Muscle of leg (tissue), 11 donors: Measurements from ENCODE around the gene TTC3. TPM values are rescaled to one million over a fixed set of nuclear protein-coding genes. Genes with fewer than 3 reads are reported as not detected.

Experiments
- DNase-seq: peaks from one replicate; pipeline ENCODE4 v3.0.0; 2013
- H3K27ac ChIP-seq: one replicate; pipeline ENCODE4 v1.5.1; 2013; ENCODE audit warnings: mild to moderate bottlenecking, low read length, control low read depth
- H3K27me3 ChIP-seq: one replicate; pipeline ENCODE4 v1.6.1; 2013; ENCODE audit warnings: low read length; ENCODE audit not compliant: control insufficient read depth, insufficient read depth
- H3K36me3 ChIP-seq: one replicate; pipeline ENCODE4 v1.6.1; 2013; ENCODE audit warnings: low read length; ENCODE audit not compliant: control insufficient read depth, insufficient read depth
- H3K4me1 ChIP-seq: one replicate; pipeline ENCODE4 v1.6.1; 2013; ENCODE audit warnings: low read length; ENCODE audit not compliant: control insufficient read depth, insufficient read depth
- H3K4me3 ChIP-seq: one replicate; pipeline ENCODE4 v1.5.1; 2013; ENCODE audit warnings: low read length, control low read depth
- H3K9me3 ChIP-seq: replicated peaks from 2 replicates; pipeline ENCODE4 v1.6.1; 2013; ENCODE audit warnings: low read depth, low read length; ENCODE audit not compliant: control insufficient read depth
- WGBS: methylation state at CpG from one replicate; pipeline ENCODE4 v1.1.5; 2013; ENCODE audit warnings: missing lambda C conversion rate; ENCODE audit not compliant: insufficient coverage; 5-methylcytosine and 5-hydroxymethylcytosine counted together
- polyA plus RNA-seq, 8 donors: library from polyadenylated mRNA; unstranded; fragments of 120-200 nt; gene quantifications; one replicate each; pipeline versions ENCODE4 v1.2.1 to v1.2.3, GENCODE V29; 2013; ENCODE audit warnings: inconsistent platforms in 1 of 8, low replicate concordance in 1 of 8; ENCODE audit not compliant: insufficient read length in 8 of 8, insufficient read depth in 1 of 8
- total RNA-seq: library from RNA; stranded (reverse); fragments of 120-200 nt; gene quantifications from one replicate; pipeline ENCODE4 v1.2.4, GENCODE V29; 2013

Gene TTC3
- total and polyA plus RNA-seq, 9 donors: 86.4 to 202 (median 145) TPM

DNA sequence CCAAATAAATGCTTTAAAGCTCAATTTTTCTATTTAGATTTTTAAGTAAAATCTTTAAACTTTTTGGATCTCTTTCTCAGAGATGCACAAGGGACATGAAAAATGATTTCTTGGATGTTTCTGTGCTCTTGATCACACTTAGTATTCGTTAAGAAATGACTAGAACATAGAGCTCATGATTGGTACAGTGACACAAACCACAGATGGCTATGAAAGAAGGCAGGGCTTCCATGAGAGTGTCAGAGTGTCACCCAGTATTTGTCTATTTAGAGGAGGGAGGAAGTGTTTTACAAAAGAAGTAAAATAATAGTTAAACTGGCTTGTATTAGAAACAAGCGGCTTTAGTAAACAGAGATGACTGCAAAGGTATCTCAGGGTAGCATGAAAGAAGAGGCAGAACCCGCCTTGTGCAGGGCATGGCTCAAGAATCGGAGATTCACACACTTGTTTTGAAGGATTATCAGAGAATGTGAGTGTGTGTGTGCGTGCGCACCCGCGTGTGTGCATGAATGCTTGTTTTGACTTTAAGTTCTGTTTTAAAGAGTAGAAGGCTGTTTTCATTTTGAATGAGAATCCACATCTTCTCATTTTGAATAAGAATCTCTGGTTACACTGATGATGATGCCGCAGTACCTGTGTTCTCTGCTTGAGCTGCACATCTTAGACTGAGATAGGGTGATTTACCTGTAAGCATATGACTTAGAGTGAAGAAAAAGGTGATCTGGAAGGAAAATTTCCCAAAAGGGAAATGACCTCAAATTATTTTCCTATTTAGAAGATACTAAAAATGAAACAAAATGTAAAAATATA is 111.9 kb downstream of the TTC3 start:
- H3K27ac ChIP-seq: no peak overlapping the region
- H3K4me3 ChIP-seq: no peak overlapping the region
- WGBS: 90% methylated on average over 4 of the region's 9 CpGs
- no peaks in the 10 kb centered on the region for H3K4me1 ChIP-seq
- H3K9me3 ChIP-seq: no peaks in the 10 kb centered on the region
- DNase-seq: no peak
- H3K27me3 ChIP-seq: no peaks in the 10 kb centered on the region
- H3K36me3 ChIP-seq: peaks cover 44% of the 10 kb centered on the region

DNA sequence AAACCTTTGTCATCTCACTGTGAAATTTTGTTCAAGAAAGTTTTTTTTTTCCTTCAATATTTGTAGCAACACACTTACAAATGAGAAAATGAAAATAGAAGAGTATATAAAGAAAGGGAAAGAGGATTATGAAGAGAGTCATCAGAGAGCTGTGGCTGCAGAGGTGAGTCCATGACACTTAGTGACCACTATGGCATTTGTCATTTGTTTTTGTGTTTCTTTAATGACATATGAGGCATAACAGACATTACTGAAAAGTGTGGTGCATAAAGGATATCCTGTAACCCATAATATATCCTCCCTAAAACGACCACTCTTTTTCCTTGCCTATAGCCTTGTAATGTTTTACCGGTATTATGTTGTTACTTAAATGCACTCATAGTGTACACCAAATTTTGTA is 113.9 kb downstream of the TTC3 start:
- DNase-seq: no peak
- no peak overlapping the region for H3K27ac ChIP-seq
- H3K4me1 ChIP-seq: no peaks in the 10 kb centered on the region
- no CpG with 5 or more reads among the region's 2 CpGs for WGBS
- no peaks in the 10 kb centered on the region for H3K27me3 ChIP-seq
- H3K9me3 ChIP-seq: no peaks in the 10 kb centered on the region
- H3K36me3 ChIP-seq: peaks cover 43% of the 10 kb centered on the region
- H3K4me3 ChIP-seq: no peak overlapping the region

DNA sequence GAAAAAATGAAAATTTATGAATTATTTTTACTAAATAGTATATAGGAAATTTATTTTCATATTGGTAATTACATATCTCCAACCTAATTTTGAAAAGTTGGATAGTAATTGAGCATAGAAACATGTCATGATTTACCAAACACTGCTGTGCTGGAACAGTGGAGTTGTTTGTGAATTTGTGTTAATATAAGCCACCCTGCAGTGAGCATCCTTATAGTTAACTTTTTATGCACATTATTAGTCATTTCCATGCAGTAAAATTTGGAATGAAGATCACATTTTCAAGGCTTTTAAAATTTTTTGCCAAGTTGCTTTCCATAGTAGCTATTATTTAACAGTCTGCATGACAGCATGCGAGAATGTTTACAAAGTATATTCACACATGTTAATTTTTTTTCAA is 115.8 kb downstream of the TTC3 start:
- Histone ChIP-seq H3K4me1 (no peaks in the 10 kb centered on the region), H3K36me3 (peaks cover 41% of the 10 kb centered on the region), H3K4me3 (no peak overlapping the region), H3K27me3 (no peaks in the 10 kb centered on the region), H3K9me3 (no peaks in the 10 kb centered on the region), H3K27ac (no peak overlapping the region)
- no peak for DNase-seq
- 100% methylated on average over 1 of the region's 1 CpG for WGBS

DNA sequence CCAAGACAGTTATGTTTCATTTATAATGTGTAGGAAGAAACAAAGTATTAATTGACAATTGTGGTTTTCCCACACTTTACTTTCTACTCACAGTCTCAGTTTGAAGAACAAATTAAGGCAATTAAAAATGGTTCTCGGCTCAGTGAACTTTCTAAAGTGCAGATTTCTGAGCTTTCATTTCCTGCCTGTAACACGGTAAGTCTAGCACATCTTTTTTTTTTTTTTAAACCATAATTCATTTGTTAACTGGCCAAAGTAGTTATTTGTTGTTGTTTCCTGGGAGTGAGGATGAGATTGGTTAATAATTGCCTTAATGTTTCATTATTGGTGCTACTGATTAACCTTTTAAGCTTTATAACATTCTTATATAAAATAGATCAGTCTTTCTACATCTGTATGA is 119.0 kb downstream of the TTC3 start:
- Histone ChIP-seq H3K4me1 (no peaks in the 10 kb centered on the region), H3K4me3 (no peak overlapping the region), H3K27ac (no peak overlapping the region), H3K9me3 (no peaks in the 10 kb centered on the region), H3K36me3 (peaks cover 55% of the 10 kb centered on the region), H3K27me3 (no peaks in the 10 kb centered on the region)
- no peak for DNase-seq
- WGBS: no CpG with 5 or more reads among the region's 2 CpGs

DNA sequence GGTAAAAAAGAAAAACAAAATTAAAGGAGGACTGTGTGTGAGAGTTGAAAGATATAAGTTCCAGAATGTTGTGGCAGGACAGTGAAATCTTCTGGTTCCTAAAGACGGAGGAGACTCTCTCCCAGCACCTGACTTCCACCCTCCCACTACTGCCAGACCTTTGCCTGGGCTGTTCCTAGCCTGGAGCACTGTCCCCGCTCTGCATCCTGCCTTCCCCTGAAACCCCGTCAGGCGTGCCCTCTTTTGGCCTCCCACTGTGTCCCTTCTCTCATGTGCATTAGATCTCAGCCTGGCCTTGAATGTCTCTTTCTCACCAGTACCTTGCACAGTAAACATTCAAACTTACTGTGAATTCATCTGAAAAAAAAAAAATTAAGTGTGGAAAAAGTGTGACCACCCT is 120.0 kb downstream of the TTC3 start:
- WGBS: 67% methylated on average over 4 of the region's 4 CpGs
- Histone ChIP-seq H3K36me3 (peaks cover 53% of the 10 kb centered on the region), H3K27me3 (no peaks in the 10 kb centered on the region), H3K4me1 (no peaks in the 10 kb centered on the region), H3K9me3 (no peaks in the 10 kb centered on the region), H3K27ac (no peak overlapping the region), H3K4me3 (no peak overlapping the region)
- no peak for DNase-seq

DNA sequence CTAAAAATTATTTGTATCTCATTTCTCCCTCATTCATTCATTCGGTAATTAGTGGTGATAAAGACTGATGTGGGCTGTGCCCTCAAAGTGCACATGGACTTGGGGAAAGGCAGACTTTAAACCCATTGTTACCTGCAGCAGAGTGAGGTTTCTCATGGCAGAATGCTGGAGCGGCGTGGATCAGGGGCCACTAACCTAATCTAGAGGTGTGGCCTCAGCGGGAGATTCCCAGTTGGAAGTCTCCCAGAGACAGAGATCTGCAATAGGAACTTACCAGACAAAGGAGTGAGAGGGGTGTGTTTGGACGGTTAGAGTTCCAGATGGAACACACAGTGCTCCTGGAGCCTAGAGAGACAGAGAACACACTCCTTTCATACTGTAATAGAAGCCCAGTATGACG is 120.6 kb downstream of the TTC3 start:
- H3K27ac ChIP-seq: no peak overlapping the region
- no peaks in the 10 kb centered on the region for H3K4me1 ChIP-seq
- no peak for DNase-seq
- WGBS: 88% methylated on average over 4 of the region's 6 CpGs
- no peaks in the 10 kb centered on the region for H3K9me3 ChIP-seq
- peaks cover 55% of the 10 kb centered on the region for H3K36me3 ChIP-seq
- no peaks in the 10 kb centered on the region for H3K27me3 ChIP-seq
- H3K4me3 ChIP-seq: no peak overlapping the region

DNA sequence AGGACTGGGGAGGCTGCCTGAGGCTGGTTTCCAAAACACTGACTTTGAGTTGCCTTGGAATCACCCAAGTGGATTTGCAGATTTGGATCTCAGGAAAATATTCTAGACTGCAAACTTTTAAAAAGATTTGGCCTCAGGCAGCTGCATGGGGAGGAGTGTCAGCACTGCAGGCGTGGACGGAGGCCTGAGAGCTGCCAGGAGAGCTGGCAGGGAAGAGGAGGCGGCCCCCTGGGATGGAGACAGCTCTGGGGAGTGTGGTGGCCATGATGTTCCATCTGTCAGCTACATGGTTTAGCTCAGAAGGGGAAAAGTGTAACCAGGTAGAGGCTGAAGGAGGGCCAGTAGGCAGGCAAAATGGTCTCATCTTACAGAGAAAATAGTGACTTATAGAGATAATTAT is 122.0 kb downstream of the TTC3 start:
- WGBS: 64% methylated on average over 3 of the region's 3 CpGs
- H3K36me3 ChIP-seq: peaks cover 61% of the 10 kb centered on the region

DNA sequence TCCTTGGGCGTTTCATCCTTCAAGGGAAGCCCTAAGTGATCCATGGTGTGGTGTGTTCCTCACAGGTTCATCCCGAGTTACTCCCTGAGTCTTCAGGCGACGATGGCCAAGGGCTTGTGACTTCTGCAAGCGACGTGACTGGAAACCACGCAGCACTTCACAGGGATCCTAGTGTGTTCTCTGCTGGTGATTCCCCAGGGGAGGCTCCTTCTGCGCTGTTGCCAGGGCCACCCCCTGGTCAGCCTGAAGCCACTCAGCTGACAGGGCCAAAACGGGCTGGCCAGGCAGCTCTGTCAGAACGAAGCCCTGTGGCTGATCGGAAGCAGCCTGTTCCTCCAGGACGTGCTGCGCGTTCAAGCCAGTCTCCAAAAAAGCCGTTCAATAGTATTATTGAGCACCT is 122.6 kb downstream of the TTC3 start:
- H3K36me3 ChIP-seq: peaks cover 63% of the 10 kb centered on the region

More for the DNA sequence above, 122.0 kb downstream of the TTC3 start:
- H3K27ac ChIP-seq: no peak overlapping the region
- no peaks in the 10 kb centered on the region for H3K27me3 ChIP-seq
- no peak overlapping the region for H3K4me3 ChIP-seq
- H3K9me3 ChIP-seq: no peaks in the 10 kb centered on the region
- peaks cover 7% of the 10 kb centered on the region for H3K4me1 ChIP-seq
- no peak for DNase-seq

DNA sequence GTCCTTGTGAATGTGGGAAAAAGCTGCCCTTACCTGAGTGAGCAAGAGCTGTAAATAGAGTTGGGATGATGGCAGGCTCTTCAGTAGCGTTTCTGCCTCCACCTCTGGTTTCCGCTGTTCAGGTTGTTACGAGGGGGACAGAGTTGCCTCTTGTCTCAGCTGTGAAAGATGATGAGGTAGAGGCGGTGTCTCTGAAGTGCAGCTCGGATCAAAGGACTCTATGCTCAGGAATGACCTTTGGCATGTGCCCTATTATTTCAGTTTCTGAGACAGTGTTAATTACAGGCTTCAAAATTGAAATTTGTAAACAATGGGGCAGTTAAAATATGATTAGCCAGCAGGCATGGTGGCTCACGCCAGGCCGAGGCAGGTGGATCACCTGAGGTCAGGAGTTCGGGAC is 123.8 kb downstream of the TTC3 start:
- no peak for DNase-seq
- 92% methylated on average over 8 of the region's 8 CpGs for WGBS
- Histone ChIP-seq H3K36me3 (peaks cover 71% of the 10 kb centered on the region), H3K4me3 (no peak overlapping the region), H3K4me1 (peaks cover 7% of the 10 kb centered on the region), H3K27me3 (no peaks in the 10 kb centered on the region), H3K27ac (no peak overlapping the region), H3K9me3 (no peaks in the 10 kb centered on the region)

More for the DNA sequence above, 122.6 kb downstream of the TTC3 start:
- WGBS: 92% methylated on average over 15 of the region's 15 CpGs
- H3K4me1 ChIP-seq: peaks cover 7% of the 10 kb centered on the region
- H3K27me3 ChIP-seq: no peaks in the 10 kb centered on the region
- no peak overlapping the region for H3K27ac ChIP-seq
- DNase-seq: no peak
- H3K9me3 ChIP-seq: no peaks in the 10 kb centered on the region
- no peak overlapping the region for H3K4me3 ChIP-seq

DNA sequence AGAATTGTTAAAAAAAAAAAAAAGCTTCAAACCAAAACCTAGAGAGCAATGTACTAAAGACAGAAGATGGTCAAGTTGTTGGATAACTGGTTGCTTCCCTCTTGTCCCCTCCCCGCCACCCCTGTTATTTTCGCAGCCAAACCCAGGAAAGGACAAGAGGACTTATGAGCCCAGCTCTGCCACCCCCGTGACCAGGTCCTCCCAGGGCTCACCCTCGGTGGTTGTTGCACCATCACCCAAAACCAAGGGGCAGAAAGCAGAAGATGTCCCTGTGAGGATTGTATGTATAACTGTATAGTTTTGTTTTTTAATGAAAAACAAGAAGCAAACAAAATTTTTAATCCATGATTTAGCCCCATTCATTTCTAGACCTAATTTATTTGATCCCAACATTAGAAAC is 124.7 kb downstream of the TTC3 start:
- no peak overlapping the region for H3K27ac ChIP-seq
- H3K9me3 ChIP-seq: no peaks in the 10 kb centered on the region
- WGBS: 100% methylated on average over 3 of the region's 4 CpGs
- peaks cover 7% of the 10 kb centered on the region for H3K4me1 ChIP-seq
- no peaks in the 10 kb centered on the region for H3K27me3 ChIP-seq
- H3K36me3 ChIP-seq: peaks cover 70% of the 10 kb centered on the region
- no peak overlapping the region for H3K4me3 ChIP-seq
- DNase-seq: no peak
